ENCODE data around the gene CSNK1A1.

CSNK1A1 gene

GRCh38 chr5:149545327-149545726, 5.9 kb downstream of the CSNK1A1 start:
- CTCF ChIA-PET: interaction anchor here (0.8 to 2.9 kb wide), 5 partner anchors 8 to 179 kb away, joined by 3 to 8 read pairs (median 4); no protein-coding TSS in a partner anchor
- H3K4me3 ChIP-seq (ENCODE audit: low read depth, low read length): no peak overlapping the region
- POLR2A ChIA-PET: interaction anchor here (0.7 kb wide), 1 partner anchor 105 kb away, joined by 3 read pairs; no protein-coding TSS in a partner anchor
- DNase-seq (ENCODE audit: low read depth, low spot score): no peak
- no peak for TF ChIP-seq CTCF (IDR thresholded peaks at IDR 0.05; ENCODE audit: insufficient read depth, low read length, missing control alignments)

DNA sequence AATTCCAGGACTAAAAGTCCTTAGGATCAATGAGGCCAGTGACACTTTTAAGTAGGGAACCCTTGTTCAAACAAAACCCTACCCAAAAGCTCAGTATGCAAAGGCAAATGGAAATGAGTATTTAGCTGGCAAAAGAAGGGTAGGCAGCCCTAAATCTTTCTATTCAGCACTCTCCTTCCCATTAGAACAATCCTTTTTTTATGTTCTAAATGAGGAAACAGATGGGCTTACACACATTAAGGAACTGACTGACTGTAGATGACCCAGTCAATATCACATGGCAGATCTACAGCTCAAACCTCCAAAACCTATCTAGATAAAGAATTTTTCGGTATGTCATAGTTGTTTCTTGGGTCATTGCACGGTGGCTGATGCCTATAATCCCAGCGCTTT, 7.2 kb downstream of the CSNK1A1 start:
- H3K4me3 ChIP-seq (ENCODE audit: low read depth, low read length): no peak overlapping the region
- DNase-seq (ENCODE audit: low read depth, low spot score): no peak
- CTCF ChIA-PET: interaction anchor here (2.0 to 2.9 kb wide), 4 partner anchors 8 to 163 kb away, joined by 5 to 8 read pairs (median 7); partner anchors contain the start of gene CSNK1A1
- TF ChIP-seq CTCF (IDR thresholded peaks at IDR 0.05; ENCODE audit: insufficient read depth, low read length, missing control alignments): no peak
- POLR2A ChIA-PET: interaction anchor here (0.7 to 2.3 kb wide), 3 partner anchors 88 to 108 kb away, joined by 3 to 6 read pairs (median 3); no protein-coding TSS in a partner anchor

- TF ChIP-seq CTCF (IDR thresholded peaks at IDR 0.05; ENCODE audit: insufficient read depth, low read length, missing control alignments): no peak
- CTCF ChIA-PET: interaction anchor here (1.3 to 2.9 kb wide), 5 partner anchors 8 to 162 kb away, joined by 3 to 8 read pairs (median 6); partner anchors contain the start of gene CSNK1A1
- no peak for DNase-seq (ENCODE audit: low read depth, low spot score)
- POLR2A ChIA-PET: interaction anchor here (1.0 to 2.3 kb wide), 3 partner anchors 8 to 108 kb away, joined by 3 to 6 read pairs (median 5); partner anchors contain the start of gene CSNK1A1
- H3K4me3 ChIP-seq (ENCODE audit: low read depth, low read length): no peak overlapping the region
Observed at GRCh38 chr5:149543361-149544027, 7.7 kb downstream of the CSNK1A1 start.

DNA sequence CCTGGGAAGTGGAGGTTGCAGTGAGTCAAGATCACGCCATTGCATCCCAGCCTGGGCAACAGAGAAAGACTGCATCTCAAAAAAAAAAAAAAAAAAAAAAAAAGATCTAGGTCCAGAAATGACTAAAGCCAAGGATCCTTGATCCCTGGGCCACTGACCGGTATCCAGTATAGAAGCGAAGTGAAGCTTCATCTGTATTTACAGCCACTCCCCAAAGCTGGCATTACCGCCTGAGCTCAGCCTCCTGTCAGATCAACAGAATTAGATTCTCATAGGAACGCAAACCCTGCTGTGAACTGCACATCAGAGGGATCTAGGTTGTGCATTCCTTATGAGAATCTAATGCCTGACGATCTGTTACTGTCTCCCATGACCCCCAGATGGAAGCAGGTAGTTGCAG, 9.3 kb downstream of the CSNK1A1 start:
- DNase-seq (ENCODE audit: low read depth, low spot score): no peak
- ChIA-PET POLR2A (interaction anchor here (0.7 to 1.8 kb wide), 3 partner anchors 8 to 56 kb away, joined by 4 to 5 read pairs (median 4); partner anchors contain the start of gene CSNK1A1), CTCF (interaction anchor here (1.0 to 2.3 kb wide), 3 partner anchors 10 to 100 kb away, joined by 3 to 8 read pairs (median 3); partner anchors contain the start of gene CSNK1A1)
- TF ChIP-seq CTCF (IDR thresholded peaks at IDR 0.05; ENCODE audit: insufficient read depth, low read length, missing control alignments): no peak
- H3K4me3 ChIP-seq (ENCODE audit: low read depth, low read length): no peak overlapping the region

- CTCF ChIA-PET: interaction anchor here (0.8 kb wide), 1 partner anchor 12 kb away, joined by 3 read pairs; no protein-coding TSS in a partner anchor
Observed at GRCh38 chr5:149540089-149540488, 11.2 kb downstream of the CSNK1A1 start.

More at GRCh38 chr5:149540089-149540488, 11.2 kb downstream of the CSNK1A1 start:
- TF ChIP-seq CTCF (IDR thresholded peaks at IDR 0.05; ENCODE audit: insufficient read depth, low read length, missing control alignments): no peak
- DNase-seq (ENCODE audit: low read depth, low spot score): no peak
- POLR2A ChIA-PET: no interaction called here
- no peak overlapping the region for H3K4me3 ChIP-seq (ENCODE audit: low read depth, low read length)

Measured in AG04449 (cell line).